IMR-90 (cell line): ENCODE data around the gene UBL4B. TPM values are rescaled to one million over a fixed set of nuclear protein-coding genes. Genes with fewer than 3 reads are reported as not detected.

Experiments used
- ATAC-seq: fragments of 200-7000 bp; cut with Tn5 transposase; 2 replicates; pipeline ENCODE4 v1.9.1; 2020; ENCODE audit warnings: low read depth, mild to moderate bottlenecking, moderate library complexity
- BruUV-seq: library from RNA; stranded (reverse); fragments of 400-500 nt; replicated peaks from 2 replicates; lab custom pipeline; 2021; lab: Mats Ljungman, UMichigan
- CTCF ChIA-PET: fragments of 300-600 bp; formaldehyde crosslinking; extraction: SDS; loops from one replicate; lab custom pipeline; 2021; ENCODE audit warnings: antibody characterized with exemption; lab: Yijun Ruan, JAX
- POLR2A ChIA-PET: fragments of 300-600 bp; sonication (Branson Sonifier 250); formaldehyde crosslinking; loops from one replicate; lab custom pipeline; 2022; ENCODE audit warnings: antibody characterized with exemption; ENCODE audit not compliant: unreplicated experiment; lab: Charles Lee
- DNase-seq: peaks from one replicate; pipeline ENCODE4 v3.0.0; 2013
- H2AFZ ChIP-seq: replicated peaks from 2 replicates; pipeline ENCODE3; 2013; ENCODE audit warnings: low read length, mild to moderate bottlenecking; ENCODE audit not compliant: poor library complexity
- H2AK5ac ChIP-seq: 2 replicates; pipeline ENCODE4 v1.6.1; 2013; ENCODE audit warnings: low read depth, low read length, inconsistent platforms
- H2AK9ac ChIP-seq: replicated peaks from 2 replicates; pipeline ENCODE3; 2013; ENCODE audit warnings: mild to moderate bottlenecking, low read depth, low read length, moderate library complexity; ENCODE audit not compliant: poor library complexity
- H2BK120ac ChIP-seq: 2 replicates; pipeline ENCODE4 v1.6.1; 2013; ENCODE audit warnings: low read depth, low read length, inconsistent platforms
- H2BK15ac ChIP-seq: 3 replicates; pipeline ENCODE4 v1.6.1; 2013; ENCODE audit warnings: low read depth, low read length, inconsistent platforms
- H2BK20ac ChIP-seq: 2 replicates; pipeline ENCODE4 v1.6.1; 2013; ENCODE audit warnings: low read depth, mild to moderate bottlenecking, inconsistent platforms, low read length, moderate library complexity
- H2BK5ac ChIP-seq: 2 replicates; pipeline ENCODE4 v1.6.1; 2013; ENCODE audit warnings: mild to moderate bottlenecking, low read depth, low read length, inconsistent platforms; ENCODE audit not compliant: poor library complexity, severe bottlenecking
- H3K14ac ChIP-seq: replicated peaks from 2 replicates; pipeline ENCODE4 v1.6.1; 2013; ENCODE audit warnings: low read depth, low read length, inconsistent platforms
- H3K18ac ChIP-seq: 2 replicates; pipeline ENCODE4 v1.6.1; 2013; ENCODE audit warnings: low read depth, low read length, control low read depth
- H3K23ac ChIP-seq: 2 replicates; pipeline ENCODE4 v1.6.1; 2013; ENCODE audit warnings: low read depth, low read length, inconsistent platforms
- H3K27ac ChIP-seq: 2 replicates; pipeline ENCODE4 v1.5.1; 2013; ENCODE audit warnings: mild to moderate bottlenecking, control low read depth, low read length; ENCODE audit not compliant: insufficient read depth
- H3K27me3 ChIP-seq: 2 replicates; pipeline ENCODE4 v1.6.1; 2013; ENCODE audit warnings: low read length; ENCODE audit not compliant: control insufficient read depth, insufficient read depth
- H3K36me3 ChIP-seq: 2 replicates; pipeline ENCODE4 v1.6.1; 2013; ENCODE audit warnings: low read length, mixed read lengths; ENCODE audit not compliant: control insufficient read depth, insufficient read depth
- H3K4ac ChIP-seq: 2 replicates; pipeline ENCODE4 v1.6.1; 2013; ENCODE audit warnings: low read depth, low read length, inconsistent platforms
- H3K4me1 ChIP-seq: 2 replicates; pipeline ENCODE4 v1.6.1; 2013; ENCODE audit warnings: low read length, mixed read lengths; ENCODE audit not compliant: control insufficient read depth, insufficient read depth
- H3K4me2 ChIP-seq: 2 replicates; pipeline ENCODE4 v1.6.1; 2013; ENCODE audit warnings: low read depth, mild to moderate bottlenecking, control low read depth, low read length, moderate library complexity
- H3K4me3 ChIP-seq: 2 replicates; pipeline ENCODE4 v1.5.1; 2013; ENCODE audit warnings: low read depth, mild to moderate bottlenecking, control low read depth, low read length, moderate library complexity; ENCODE audit not compliant: insufficient read depth
- H3K56ac ChIP-seq: 2 replicates; pipeline ENCODE4 v1.6.1; 2013; ENCODE audit warnings: low read length, inconsistent platforms; ENCODE audit not compliant: insufficient read depth; ENCODE audit errors: extremely low read depth
- H3K79me1 ChIP-seq, 2 experiments: 2 replicates each; pipeline ENCODE4 v1.6.1; 2013; ENCODE audit warnings: low read length in 2 of 2, inconsistent platforms in 1 of 2, low read depth in 1 of 2
- H3K9ac ChIP-seq: 2 replicates; pipeline ENCODE4 v1.6.1; 2013; ENCODE audit warnings: low read depth, low read length, control low read depth
- H3K9me1 ChIP-seq: 2 replicates; pipeline ENCODE4 v1.6.1; 2013; ENCODE audit warnings: low read length, inconsistent platforms; ENCODE audit not compliant: insufficient read depth
- H3K9me3 ChIP-seq: 2 replicates; pipeline ENCODE4 v1.6.1; 2013; ENCODE audit warnings: low read length; ENCODE audit not compliant: control insufficient read depth, insufficient read depth
- H4K20me1 ChIP-seq: 2 replicates; pipeline ENCODE4 v1.6.1; 2013; ENCODE audit warnings: low read length, inconsistent platforms; ENCODE audit not compliant: insufficient read depth
- H4K5ac ChIP-seq: 2 replicates; pipeline ENCODE4 v1.6.1; 2013; ENCODE audit warnings: mild to moderate bottlenecking, low read depth, low read length, control low read depth
- H4K8ac ChIP-seq, 2 experiments: 2 replicates each; pipeline ENCODE4 v1.6.1; 2013; ENCODE audit warnings: low read depth in 2 of 2, low read length in 2 of 2, control low read depth in 1 of 2, inconsistent platforms in 1 of 2
- H4K91ac ChIP-seq: 2 replicates; pipeline ENCODE4 v1.6.1; 2013; ENCODE audit warnings: low read depth, low read length, inconsistent platforms; ENCODE audit not compliant: insufficient read depth
- BHLHE40 ChIP-seq: fragments of 150-350 bp; IDR thresholded peaks from 2 replicates; pipeline ENCODE4 v1.6.1; 2016; ENCODE audit warnings: mild to moderate bottlenecking, low read depth, low read length
- CEBPB ChIP-seq: IDR thresholded peaks from 2 replicates; pipeline ENCODE4 v1.6.1; 2012; ENCODE audit warnings: low read depth, low read length, improper control_type of control experiment
- CHD1 ChIP-seq: IDR thresholded peaks from 2 replicates; pipeline ENCODE4 v1.6.1; 2012; ENCODE audit warnings: low read depth, low read length, improper control_type of control experiment
- FOS ChIP-seq: fragments of 150-350 bp; IDR thresholded peaks from 2 replicates; pipeline ENCODE4 v1.6.1; 2016; ENCODE audit warnings: low read depth, low read length
- MAFK ChIP-seq: IDR thresholded peaks from 2 replicates; pipeline ENCODE4 v1.6.1; 2012; ENCODE audit warnings: low read depth, low read length, improper control_type of control experiment
- MAZ ChIP-seq: IDR thresholded peaks from 2 replicates; pipeline ENCODE4 v1.6.1; 2012; ENCODE audit warnings: low read depth, mild to moderate bottlenecking, low read length, improper control_type of control experiment, moderate library complexity, borderline replicate concordance
- MXI1 ChIP-seq: IDR thresholded peaks from 2 replicates; pipeline ENCODE4 v1.6.1; 2012; ENCODE audit warnings: low read depth, mild to moderate bottlenecking, low read length, moderate library complexity, borderline replicate concordance
- NFE2L2 ChIP-seq: fragments of 150-350 bp; IDR thresholded peaks from 2 replicates; pipeline ENCODE4 v1.6.1; 2016; ENCODE audit warnings: low read depth, mild to moderate bottlenecking, low read length
- RAD21 ChIP-seq: IDR thresholded peaks from 2 replicates; pipeline ENCODE4 v1.6.1; 2012; ENCODE audit warnings: low read length, improper control_type of control experiment
- RCOR1 ChIP-seq: IDR thresholded peaks from 2 replicates; pipeline ENCODE4 v1.6.1; 2012; ENCODE audit warnings: mild to moderate bottlenecking, low read length, improper control_type of control experiment; ENCODE audit not compliant: insufficient replicate concordance
- RFX5 ChIP-seq: IDR thresholded peaks from 2 replicates; pipeline ENCODE4 v1.8.0; 2012; ENCODE audit warnings: low read depth, mild to moderate bottlenecking, low read length, moderate library complexity
- SMC3 ChIP-seq: fragments of 150-350 bp; IDR thresholded peaks from 2 replicates; pipeline ENCODE4 v1.6.1; 2016; ENCODE audit warnings: low read depth, mild to moderate bottlenecking, antibody characterized with exemption, low read length, moderate library complexity
- dilution Hi-C: fragments of 300-500 bp; cut with HindIII; formaldehyde crosslinking; loops from one replicate; pipeline ENCODE4 v1.14.3; 2018; ENCODE audit warnings: low sequenced_read_pairs; ENCODE audit not compliant: unreplicated experiment
- in situ Hi-C: fragments of 300-500 bp; cut with MboI; formaldehyde crosslinking; loops from 3 replicates; pipeline ENCODE4 v1.14.3; 2019; ENCODE audit warnings: low sequenced_read_pairs, inconsistent platforms, mixed read lengths
- intact Hi-C: fragments of 100-400 bp; cut with micrococcal nuclease; formaldehyde crosslinking; loops from 2 replicates; pipeline ENCODE4 v1.10.0; 2022
- polyA plus RNA-seq, 3 experiments: library from polyadenylated mRNA; depleted of rRNA; stranded (reverse); fragments of >200 nt; gene quantifications; 2 replicates each; pipeline ENCODE4 v1.2.3, GENCODE V29; 2012; ENCODE audit warnings: low replicate concordance in 1 of 3
- total RNA-seq: library from RNA; depleted of rRNA; stranded (reverse); fragments of >200 nt; gene quantifications from 2 replicates; pipeline ENCODE4 v1.2.3, GENCODE V29; 2012
- TF ChIP-seq, protein P1 (sequence below): fragments of 150-350 bp; IDR thresholded peaks from 2 replicates; pipeline ENCODE4 v1.6.1; 2017; ENCODE audit warnings: mild to moderate bottlenecking, antibody characterized with exemption, low read length, low read depth
- TF ChIP-seq, protein P2 (sequence below): fragments of 150-350 bp; IDR thresholded peaks from 2 replicates; pipeline ENCODE4 v1.6.1; 2016; ENCODE audit warnings: low read depth, mild to moderate bottlenecking, low read length, moderate library complexity, borderline replicate concordance
- TF ChIP-seq, protein P3 (sequence below): conservative IDR thresholded peaks from 2 replicates; pipeline ENCODE4 v1.5.1; 2012; ENCODE audit warnings: mild to moderate bottlenecking, low read depth, low read length, improper control_type of control experiment

The UBL4B gene
- total and polyA plus RNA-seq, 2 of the 4 experiments (the other 2 are of a cell fraction) = not detected

DNA sequence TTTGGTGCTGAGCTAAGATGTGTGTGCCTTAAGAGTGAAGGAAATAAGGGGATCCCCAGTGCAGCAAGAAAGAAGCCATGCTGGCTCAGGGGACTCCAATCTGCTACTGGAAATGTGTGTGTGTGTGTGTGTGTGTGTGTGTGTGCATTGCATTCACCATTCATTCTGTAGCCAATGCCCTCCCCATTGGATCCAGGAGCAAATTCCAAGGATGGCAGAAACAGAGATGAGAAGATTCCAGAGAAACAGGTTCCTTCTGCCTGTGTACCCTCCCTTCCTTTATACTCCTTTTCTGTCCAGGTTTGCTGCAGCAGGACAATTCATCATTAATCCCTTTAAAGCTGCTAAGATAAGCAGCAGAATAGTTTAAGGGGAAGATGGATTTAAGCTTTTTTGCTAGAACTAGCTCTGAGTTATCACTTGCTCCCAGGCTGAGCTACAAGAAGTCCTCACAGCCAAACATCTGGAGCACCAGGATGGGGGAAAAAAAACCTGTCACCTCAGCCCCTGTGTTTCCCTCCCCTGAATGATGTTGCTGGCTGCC is 41.2 kb downstream of the UBL4B start:
- no TSS peak for BruUV-seq
- H3K4ac ChIP-seq = no peak overlapping the region
- CTCF ChIA-PET = no interaction called here
- H3K36me3 ChIP-seq = no peaks in the 10 kb centered on the region
- H3K27ac ChIP-seq = no peak overlapping the region
- POLR2A ChIA-PET = no interaction called here
- no peak overlapping the region for H2AFZ ChIP-seq
- H3K4me3 ChIP-seq = no peak overlapping the region
- no peaks in the 10 kb centered on the region for H4K20me1 ChIP-seq
- H2BK120ac ChIP-seq = no peak overlapping the region
- no peak overlapping the region for H4K8ac ChIP-seq
- no peak overlapping the region for H2AK9ac ChIP-seq
- H3K9me3 ChIP-seq = no peaks in the 10 kb centered on the region
- no peak overlapping the region for H4K91ac ChIP-seq
- no peak overlapping the region for H2BK15ac ChIP-seq
- no peaks in the 10 kb centered on the region for H3K79me1 ChIP-seq
- H3K18ac ChIP-seq = no peak overlapping the region
- H3K27me3 ChIP-seq = peaks cover 17% of the 10 kb centered on the region
- no peak overlapping the region for H3K14ac ChIP-seq
- no peaks in the 10 kb centered on the region for H3K9me1 ChIP-seq
- no peak overlapping the region for H4K5ac ChIP-seq
- ATAC-seq = no peak
- H3K4me2 ChIP-seq = no peak overlapping the region
- no peak overlapping the region for H3K23ac ChIP-seq
- no peak overlapping the region for H2AK5ac ChIP-seq
- TF ChIP-seq CEBPB (no peak), BHLHE40 (no peak), CHD1 (no peak), MAFK (no peak), FOS (no peak), MAZ (no peak), MXI1 (no peak), RAD21 (no peak), RCOR1 (no peak), SMC3 (no peak), RFX5 (no peak), NFE2L2 (no peak)
- TF ChIP-seq, protein P1, sequence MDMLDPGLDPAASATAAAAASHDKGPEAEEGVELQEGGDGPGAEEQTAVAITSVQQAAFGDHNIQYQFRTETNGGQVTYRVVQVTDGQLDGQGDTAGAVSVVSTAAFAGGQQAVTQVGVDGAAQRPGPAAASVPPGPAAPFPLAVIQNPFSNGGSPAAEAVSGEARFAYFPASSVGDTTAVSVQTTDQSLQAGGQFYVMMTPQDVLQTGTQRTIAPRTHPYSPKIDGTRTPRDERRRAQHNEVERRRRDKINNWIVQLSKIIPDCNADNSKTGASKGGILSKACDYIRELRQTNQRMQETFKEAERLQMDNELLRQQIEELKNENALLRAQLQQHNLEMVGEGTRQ = no peak
- TF ChIP-seq, protein P2, sequence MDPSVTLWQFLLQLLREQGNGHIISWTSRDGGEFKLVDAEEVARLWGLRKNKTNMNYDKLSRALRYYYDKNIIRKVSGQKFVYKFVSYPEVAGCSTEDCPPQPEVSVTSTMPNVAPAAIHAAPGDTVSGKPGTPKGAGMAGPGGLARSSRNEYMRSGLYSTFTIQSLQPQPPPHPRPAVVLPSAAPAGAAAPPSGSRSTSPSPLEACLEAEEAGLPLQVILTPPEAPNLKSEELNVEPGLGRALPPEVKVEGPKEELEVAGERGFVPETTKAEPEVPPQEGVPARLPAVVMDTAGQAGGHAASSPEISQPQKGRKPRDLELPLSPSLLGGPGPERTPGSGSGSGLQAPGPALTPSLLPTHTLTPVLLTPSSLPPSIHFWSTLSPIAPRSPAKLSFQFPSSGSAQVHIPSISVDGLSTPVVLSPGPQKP = no peak
- TF ChIP-seq, protein P3, sequence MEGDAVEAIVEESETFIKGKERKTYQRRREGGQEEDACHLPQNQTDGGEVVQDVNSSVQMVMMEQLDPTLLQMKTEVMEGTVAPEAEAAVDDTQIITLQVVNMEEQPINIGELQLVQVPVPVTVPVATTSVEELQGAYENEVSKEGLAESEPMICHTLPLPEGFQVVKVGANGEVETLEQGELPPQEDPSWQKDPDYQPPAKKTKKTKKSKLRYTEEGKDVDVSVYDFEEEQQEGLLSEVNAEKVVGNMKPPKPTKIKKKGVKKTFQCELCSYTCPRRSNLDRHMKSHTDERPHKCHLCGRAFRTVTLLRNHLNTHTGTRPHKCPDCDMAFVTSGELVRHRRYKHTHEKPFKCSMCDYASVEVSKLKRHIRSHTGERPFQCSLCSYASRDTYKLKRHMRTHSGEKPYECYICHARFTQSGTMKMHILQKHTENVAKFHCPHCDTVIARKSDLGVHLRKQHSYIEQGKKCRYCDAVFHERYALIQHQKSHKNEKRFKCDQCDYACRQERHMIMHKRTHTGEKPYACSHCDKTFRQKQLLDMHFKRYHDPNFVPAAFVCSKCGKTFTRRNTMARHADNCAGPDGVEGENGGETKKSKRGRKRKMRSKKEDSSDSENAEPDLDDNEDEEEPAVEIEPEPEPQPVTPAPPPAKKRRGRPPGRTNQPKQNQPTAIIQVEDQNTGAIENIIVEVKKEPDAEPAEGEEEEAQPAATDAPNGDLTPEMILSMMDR = no peak
- intact Hi-C loops = no loop called here
- in situ Hi-C loops = no loop called here
- no peak overlapping the region for H3K9ac ChIP-seq
- no peak overlapping the region for H2BK5ac ChIP-seq
- H3K4me1 ChIP-seq = no peaks in the 10 kb centered on the region
- dilution Hi-C loops = no loop called here
- DNase-seq = no peak
- H2BK20ac ChIP-seq = no peak overlapping the region
- no peak overlapping the region for H3K56ac ChIP-seq
